Skeletal muscle satellite cell (primary cell): ENCODE results near the gene RYR3.

Source experiments
- H3K27me3 ChIP-seq: 2 replicates; pipeline ENCODE4 v1.7.0; 2013; ENCODE audit warnings: low read length; ENCODE audit not compliant: control insufficient read depth, insufficient read depth
- H3K36me3 ChIP-seq: 2 replicates; pipeline ENCODE4 v1.7.0; 2013; ENCODE audit warnings: mild to moderate bottlenecking, control low read depth, low read length; ENCODE audit not compliant: insufficient read depth
- H3K4me1 ChIP-seq: 2 replicates; pipeline ENCODE4 v1.7.0; 2013; ENCODE audit warnings: low read length; ENCODE audit not compliant: control insufficient read depth, insufficient read depth
- H3K4me2 ChIP-seq: 2 replicates; pipeline ENCODE4 v1.7.0; 2013; ENCODE audit warnings: mild to moderate bottlenecking, low read length
- H3K4me3 ChIP-seq: 2 replicates; pipeline ENCODE4 v1.7.0; 2013; ENCODE audit warnings: low read length
- H3K9ac ChIP-seq: 2 replicates; pipeline ENCODE4 v1.7.0; 2013; ENCODE audit warnings: mild to moderate bottlenecking, low read depth, low read length, moderate library complexity
- H3K9me3 ChIP-seq: replicated peaks from 2 replicates; pipeline ENCODE4 v1.7.0; 2013; ENCODE audit warnings: mild to moderate bottlenecking, control low read depth, low read length

The RYR3 gene

GRCh38 chr15:33871980-33872379, 561.2 kb downstream of the RYR3 start:
- H3K36me3 ChIP-seq, result no peaks in the 10 kb centered on the region
- H3K27me3 ChIP-seq, result no peaks in the 10 kb centered on the region
- H3K9me3 ChIP-seq, result no peaks in the 10 kb centered on the region
- H3K9ac ChIP-seq, result no peak overlapping the region
- no peak overlapping the region for H3K4me2 ChIP-seq
- H3K4me3 ChIP-seq, result no peak overlapping the region
- H3K4me1 ChIP-seq, result peaks cover 6% of the 10 kb centered on the region

- H3K4me3 ChIP-seq, result no peak overlapping the region
- no peak overlapping the region for H3K9ac ChIP-seq
- H3K36me3 ChIP-seq, result no peaks in the 10 kb centered on the region
- H3K9me3 ChIP-seq, result no peaks in the 10 kb centered on the region
- H3K4me1 ChIP-seq, result peaks cover 6% of the 10 kb centered on the region
- H3K27me3 ChIP-seq, result no peaks in the 10 kb centered on the region
- H3K4me2 ChIP-seq, result no peak overlapping the region
Observed at GRCh38 chr15:33872416-33873106, 561.8 kb downstream of the RYR3 start.

- H3K9ac ChIP-seq, result no peak overlapping the region
- no peaks in the 10 kb centered on the region for H3K36me3 ChIP-seq
- H3K9me3 ChIP-seq, result no peaks in the 10 kb centered on the region
- H3K4me3 ChIP-seq, result no peak overlapping the region
- no peak overlapping the region for H3K4me2 ChIP-seq
- H3K27me3 ChIP-seq, result no peaks in the 10 kb centered on the region
- peaks cover 6% of the 10 kb centered on the region for H3K4me1 ChIP-seq
Observed at GRCh38 chr15:33874156-33874555, 563.4 kb downstream of the RYR3 start.

- Histone ChIP-seq H3K9ac (no peak overlapping the region), H3K9me3 (no peaks in the 10 kb centered on the region), H3K27me3 (no peaks in the 10 kb centered on the region), H3K4me1 (no peaks in the 10 kb centered on the region), H3K4me3 (no peak overlapping the region), H3K36me3 (no peaks in the 10 kb centered on the region), H3K4me2 (no peak overlapping the region)
Observed at GRCh38 chr15:33882921-33883320, 572.2 kb downstream of the RYR3 start.

- no peaks in the 10 kb centered on the region for H3K9me3 ChIP-seq
- H3K27me3 ChIP-seq, result no peaks in the 10 kb centered on the region
- H3K36me3 ChIP-seq, result no peaks in the 10 kb centered on the region
- H3K9ac ChIP-seq, result no peak overlapping the region
- no peak overlapping the region for H3K4me3 ChIP-seq
- H3K4me1 ChIP-seq, result no peaks in the 10 kb centered on the region
- H3K4me2 ChIP-seq, result no peak overlapping the region
Observed at GRCh38 chr15:33888176-33888575, 577.4 kb downstream of the RYR3 start.

- Histone ChIP-seq H3K9ac (no peak overlapping the region), H3K27me3 (no peaks in the 10 kb centered on the region), H3K9me3 (no peaks in the 10 kb centered on the region), H3K36me3 (no peaks in the 10 kb centered on the region), H3K4me2 (no peak overlapping the region), H3K4me1 (peaks cover 6% of the 10 kb centered on the region), H3K4me3 (no peak overlapping the region)
Observed at GRCh38 chr15:33894193-33894592, 583.4 kb downstream of the RYR3 start.

- H3K4me1 ChIP-seq, result peaks cover 6% of the 10 kb centered on the region
- no peak overlapping the region for H3K4me2 ChIP-seq
- no peak overlapping the region for H3K4me3 ChIP-seq
- no peaks in the 10 kb centered on the region for H3K27me3 ChIP-seq
- H3K9me3 ChIP-seq, result no peaks in the 10 kb centered on the region
- no peak overlapping the region for H3K9ac ChIP-seq
- H3K36me3 ChIP-seq, result no peaks in the 10 kb centered on the region
Observed at GRCh38 chr15:33902043-33902442, 591.3 kb downstream of the RYR3 start.

GRCh38 chr15:33903661-33904060, 592.9 kb downstream of the RYR3 start:
- no peaks in the 10 kb centered on the region for H3K36me3 ChIP-seq
- no peak overlapping the region for H3K4me2 ChIP-seq
- no peak overlapping the region for H3K4me3 ChIP-seq
- H3K9ac ChIP-seq, result no peak overlapping the region
- no peaks in the 10 kb centered on the region for H3K9me3 ChIP-seq
- H3K27me3 ChIP-seq, result no peaks in the 10 kb centered on the region
- peaks cover 10% of the 10 kb centered on the region for H3K4me1 ChIP-seq

- Histone ChIP-seq H3K36me3 (no peaks in the 10 kb centered on the region), H3K4me1 (peaks cover 35% of the 10 kb centered on the region), H3K9me3 (no peaks in the 10 kb centered on the region), H3K4me2 (no peak overlapping the region), H3K4me3 (no peak overlapping the region), H3K27me3 (no peaks in the 10 kb centered on the region), H3K9ac (no peak overlapping the region)
Observed at GRCh38 chr15:33907326-33907725, 596.6 kb downstream of the RYR3 start.

- Histone ChIP-seq H3K4me1 (peaks cover 35% of the 10 kb centered on the region), H3K9me3 (no peaks in the 10 kb centered on the region), H3K9ac (no peak overlapping the region), H3K36me3 (no peaks in the 10 kb centered on the region), H3K4me2 (peak overlapping the region; percentile 29), H3K27me3 (no peaks in the 10 kb centered on the region), H3K4me3 (no peak overlapping the region)
Observed at GRCh38 chr15:33908406-33908805, 597.6 kb downstream of the RYR3 start.

- Histone ChIP-seq H3K4me2 (peak overlapping the region; percentile 77), H3K4me1 (peaks cover 35% of the 10 kb centered on the region), H3K27me3 (no peaks in the 10 kb centered on the region), H3K9me3 (no peaks in the 10 kb centered on the region), H3K9ac (peak overlapping the region; percentile 22), H3K4me3 (peak overlapping the region; percentile 48), H3K36me3 (no peaks in the 10 kb centered on the region)
Observed at GRCh38 chr15:33910741-33911140, 600.0 kb downstream of the RYR3 start.

- H3K9ac ChIP-seq, result no peak overlapping the region
- no peak overlapping the region for H3K4me3 ChIP-seq
- H3K4me2 ChIP-seq, result no peak overlapping the region
- H3K27me3 ChIP-seq, result no peaks in the 10 kb centered on the region
- H3K4me1 ChIP-seq, result peaks cover 35% of the 10 kb centered on the region
- no peaks in the 10 kb centered on the region for H3K36me3 ChIP-seq
- H3K9me3 ChIP-seq, result no peaks in the 10 kb centered on the region
Observed at GRCh38 chr15:33912326-33912725, 601.6 kb downstream of the RYR3 start.
